BJ (cell line): Measurements from ENCODE around the gene DEDD2. TPM values are rescaled to one million over a fixed set of nuclear protein-coding genes. Genes with fewer than 3 reads are reported as not detected.

Source experiments
- CTCF ChIA-PET: fragments of 350-600 bp; formaldehyde crosslinking; extraction: SDS; loops from one replicate; lab custom pipeline; 2021; ENCODE audit warnings: antibody characterized with exemption, inconsistent platforms; lab: Yijun Ruan, JAX
- POLR2A ChIA-PET: fragments of 300-600 bp; sonication (Branson Sonifier 250); formaldehyde crosslinking; extraction: SDS; loops from one replicate; lab custom pipeline; 2021; ENCODE audit warnings: antibody characterized with exemption; lab: Charles Lee
- DNase-seq: peaks from one replicate; pipeline ENCODE4 v3.0.0-alpha.2; 2011; ENCODE audit warnings: low read depth
- H3K27me3 ChIP-seq: 2 replicates; pipeline ENCODE4 v1.6.0; 2011; ENCODE audit warnings: low read length; ENCODE audit not compliant: control insufficient read depth, insufficient read depth
- H3K36me3 ChIP-seq: 2 replicates; pipeline ENCODE4 v1.5.1; 2011; ENCODE audit warnings: low read length; ENCODE audit not compliant: control insufficient read depth, insufficient read depth
- H3K4me3 ChIP-seq: 2 replicates; pipeline ENCODE4 v1.5.1; 2011; ENCODE audit warnings: low read depth, mild to moderate bottlenecking, control low read depth, low read length
- CTCF ChIP-seq: IDR thresholded peaks from 2 replicates; pipeline ENCODE4 v1.5.1; 2011; ENCODE audit warnings: low read depth, mild to moderate bottlenecking, control low read depth, inconsistent platforms, low read length, moderate library complexity; ENCODE audit not compliant: insufficient read depth
- polyA plus RNA-seq: library from polyadenylated mRNA; depleted of rRNA; stranded (reverse); fragments of >200 nt; gene quantifications from 2 replicates; pipeline ENCODE4 v1.2.3, GENCODE V29; 2011

Gene DEDD2
- polyA plus RNA-seq, 1 experiment, result 30.4 TPM

- no peak for DNase-seq
- H3K27me3 ChIP-seq, result no peaks in the 10 kb centered on the region
- CTCF ChIA-PET, result interaction anchor here (2.0 kb wide), 1 partner anchor 13 kb away, joined by 6 read pairs; no protein-coding TSS in a partner anchor
- POLR2A ChIA-PET, result no interaction called here
- peaks cover 13% of the 10 kb centered on the region for H3K36me3 ChIP-seq
- TF ChIP-seq CTCF, result no peak
- H3K4me3 ChIP-seq, result no peak overlapping the region
Measured at GRCh38 chr19:42197375-42197817, 20.1 kb downstream of the DEDD2 start.

GRCh38 chr19:42196011-42197001, 21.2 kb downstream of the DEDD2 start:
- Histone ChIP-seq H3K36me3 (peaks cover 11% of the 10 kb centered on the region), H3K27me3 (no peaks in the 10 kb centered on the region), H3K4me3 (no peak overlapping the region)
- ChIA-PET POLR2A (no interaction called here), CTCF (interaction anchor here (2.0 kb wide), 1 partner anchor 12 kb away, joined by 6 read pairs; no protein-coding TSS in a partner anchor)
- no peak for DNase-seq
- TF ChIP-seq CTCF, result no peak

- Histone ChIP-seq H3K27me3 (no peaks in the 10 kb centered on the region), H3K4me3 (no peak overlapping the region), H3K36me3 (peaks cover 3% of the 10 kb centered on the region)
- ChIA-PET CTCF (no interaction called here), POLR2A (no interaction called here)
- no peak for DNase-seq
- no peak for TF ChIP-seq CTCF
Measured at GRCh38 chr19:42193706-42194105, 23.8 kb downstream of the DEDD2 start.

GRCh38 chr19:42193294-42193693, 24.2 kb downstream of the DEDD2 start:
- POLR2A ChIA-PET, result no interaction called here
- TF ChIP-seq CTCF, result no peak
- CTCF ChIA-PET, result interaction anchor here (1.3 kb wide), 1 partner anchor 61 kb away, joined by 3 read pairs; no protein-coding TSS in a partner anchor
- Histone ChIP-seq H3K4me3 (no peak overlapping the region), H3K36me3 (peaks cover 2% of the 10 kb centered on the region; the same call in 1 of the 2 replicates), H3K27me3 (no peaks in the 10 kb centered on the region)
- DNase-seq, result no peak

- CTCF ChIA-PET, result interaction anchor here (0.8 to 1.3 kb wide), 4 partner anchors 15 to 247 kb away, joined by 3 to 9 read pairs (median 4); no protein-coding TSS in a partner anchor
- H3K27me3 ChIP-seq, result no peaks in the 10 kb centered on the region
- H3K4me3 ChIP-seq, result no peak overlapping the region
- peaks cover 2% of the 10 kb centered on the region; the same call in 1 of the 2 replicates for H3K36me3 ChIP-seq
- POLR2A ChIA-PET, result no interaction called here
- no peak for TF ChIP-seq CTCF
- DNase-seq, result no peak
Measured at GRCh38 chr19:42191855-42192254, 25.6 kb downstream of the DEDD2 start.
